GM18951 (cell line): Measurements from ENCODE around the gene PHC1.

ENCODE experiments used
- POLR2A ChIP-seq: IDR thresholded peaks from 4 replicates; pipeline ENCODE4 v1.6.1; 2011; ENCODE audit warnings: mild to moderate bottlenecking; ENCODE audit not compliant: insufficient read length, insufficient read depth; ENCODE audit errors: extremely low read depth
- in situ Hi-C: fragments of 300-500 bp; cut with MboI; formaldehyde crosslinking; loops from one replicate; pipeline ENCODE4 v1.12.0; 2022; ENCODE audit warnings: low sequenced_read_pairs, mixed read lengths, inconsistent platforms; ENCODE audit not compliant: unreplicated experiment

PHC1 gene

GRCh38 chr12:8948701-8949341 is 34.5 kb downstream of the PHC1 start:
- in situ Hi-C loops, result no loop called here
- no peak for TF ChIP-seq POLR2A

- TF ChIP-seq POLR2A, result peak; percentile 92
- in situ Hi-C loops, result loop anchor here (10.0 kb wide), 1 partner anchor 85 kb away; no protein-coding TSS in a partner anchor
These were observed 35.3 kb downstream of the PHC1 start, which contains the start of gene M6PR for GRCh38 chr12:8949342-8950220. Gene M6PR, minus strand, starts transcription at chr12:8949645. Its CDS starts 3,241 bp downstream, at chr12:8946404.

- TF ChIP-seq POLR2A, result no peak
- in situ Hi-C loops, result loop anchor here (10.0 kb wide), 1 partner anchor 85 kb away; no protein-coding TSS in a partner anchor
These were observed 35.9 kb downstream of the PHC1 start for GRCh38 chr12:8950221-8950527.

GRCh38 chr12:8950702-8951478 is 36.6 kb downstream of the PHC1 start:
- in situ Hi-C loops, result loop anchor here (10.0 kb wide), 1 partner anchor 84 kb away; no protein-coding TSS in a partner anchor
- TF ChIP-seq POLR2A, result no peak

GRCh38 chr12:8951744-8952143 is 37.4 kb downstream of the PHC1 start:
- in situ Hi-C loops, result loop anchor here (10.0 kb wide), 1 partner anchor 83 kb away; no protein-coding TSS in a partner anchor
- no peak for TF ChIP-seq POLR2A

GRCh38 chr12:8953773-8954402 is 39.6 kb downstream of the PHC1 start:
- no peak for TF ChIP-seq POLR2A
- in situ Hi-C loops, result loop anchor here (10.0 kb wide), 1 partner anchor 81 kb away; no protein-coding TSS in a partner anchor

- no peak for TF ChIP-seq POLR2A
- in situ Hi-C loops, result loop anchor here (10.0 kb wide), 1 partner anchor 79 kb away; no protein-coding TSS in a partner anchor
These were observed 41.8 kb downstream of the PHC1 start for GRCh38 chr12:8956073-8956472.

GRCh38 chr12:8956772-8957171 is 42.5 kb downstream of the PHC1 start:
- in situ Hi-C loops, result loop anchor here (10.0 kb wide), 1 partner anchor 78 kb away; no protein-coding TSS in a partner anchor
- no peak for TF ChIP-seq POLR2A

- no peak for TF ChIP-seq POLR2A
- in situ Hi-C loops, result loop anchor here (10.0 kb wide), 1 partner anchor 77 kb away; no protein-coding TSS in a partner anchor
These were observed 43.3 kb downstream of the PHC1 start for GRCh38 chr12:8957561-8957960.

GRCh38 chr12:8958066-8958465 is 43.8 kb downstream of the PHC1 start:
- no peak for TF ChIP-seq POLR2A
- in situ Hi-C loops, result loop anchor here (10.0 kb wide), 1 partner anchor 77 kb away; no protein-coding TSS in a partner anchor

- in situ Hi-C loops, result no loop called here
- TF ChIP-seq POLR2A, result no peak
These were observed 45.9 kb downstream of the PHC1 start for GRCh38 chr12:8960176-8960575.

GRCh38 chr12:8968761-8969160 is 54.5 kb downstream of the PHC1 start:
- in situ Hi-C loops, result no loop called here
- no peak for TF ChIP-seq POLR2A
